ENCODE results near the gene ZNF99.
"Not testable (repeated sequence)": the region's sequence is repeated elsewhere in the genome, so short reads cannot be mapped to it uniquely, and the experiment has no call there.

The ZNF99 gene

GRCh38 chr19:22708983-22709382 lies 75.0 kb downstream of the ZNF99 start:
- Histone ChIP-seq H3K9me3 (ENCODE audit: insufficient read depth, low read depth, low read length) (no peaks in the 10 kb centered on the region), H3K27me3 (ENCODE audit: insufficient read depth, low read length, poor library complexity, severe bottlenecking) (no peaks in the 10 kb centered on the region), H3K79me2 (ENCODE audit: insufficient read depth, low read length) (no peaks in the 10 kb centered on the region), H3K9ac (ENCODE audit: low read depth, low read length, poor library complexity, severe bottlenecking) (no peak overlapping the region), H3K4me3 (ENCODE audit: low read length, poor library complexity, severe bottlenecking) (no peak overlapping the region), H3F3A (ENCODE audit: low read depth) (no peaks in the 10 kb centered on the region), H3K36me3 (ENCODE audit: insufficient read depth, low read length) (no peaks in the 10 kb centered on the region), H4K20me1 (ENCODE audit: insufficient read depth, low read length, poor library complexity, severe bottlenecking) (no peaks in the 10 kb centered on the region), H3K9me2 (replicated peaks; ENCODE audit: low read depth, low read length) (no peaks in the 10 kb centered on the region), H2AFZ (ENCODE audit: low read length) (no peak overlapping the region), H3K4me1 (ENCODE audit: insufficient read depth, low read length, poor library complexity, severe bottlenecking) (no peaks in the 10 kb centered on the region), H3K4me2 (ENCODE audit: low read depth, low read length, poor library complexity, severe bottlenecking) (no peak overlapping the region)
- TF ChIP-seq CTCF (conservative IDR thresholded peaks at IDR 0.05; ENCODE audit: low read length) (no peak), EZH2phosphoT487 (IDR thresholded peaks at IDR 0.05; ENCODE audit: borderline replicate concordance) (no peak)

- H3K9me2 ChIP-seq (replicated peaks; ENCODE audit: low read depth, low read length); H3F3A ChIP-seq (ENCODE audit: low read depth); H4K20me1 ChIP-seq (ENCODE audit: insufficient read depth, low read length, poor library complexity, severe bottlenecking); H3K79me2 ChIP-seq (ENCODE audit: insufficient read depth, low read length); H2AFZ ChIP-seq (ENCODE audit: low read length); H3K9me3 ChIP-seq (ENCODE audit: insufficient read depth, low read depth, low read length); H3K4me1 ChIP-seq (ENCODE audit: insufficient read depth, low read length, poor library complexity, severe bottlenecking); H3K4me3 ChIP-seq (ENCODE audit: low read length, poor library complexity, severe bottlenecking); H3K4me2 ChIP-seq (ENCODE audit: low read depth, low read length, poor library complexity, severe bottlenecking); H3K36me3 ChIP-seq (ENCODE audit: insufficient read depth, low read length); H3K9ac ChIP-seq (ENCODE audit: low read depth, low read length, poor library complexity, severe bottlenecking); H3K27me3 ChIP-seq (ENCODE audit: insufficient read depth, low read length, poor library complexity, severe bottlenecking): not testable (repeated sequence)
Measured at GRCh38 chr19:22703096-22703495, 80.9 kb downstream of the ZNF99 start.

GRCh38 chr19:22702661-22703060 lies 81.3 kb downstream of the ZNF99 start:
- H2AFZ ChIP-seq (ENCODE audit: low read length); H3K27me3 ChIP-seq (ENCODE audit: insufficient read depth, low read length, poor library complexity, severe bottlenecking); H3K4me2 ChIP-seq (ENCODE audit: low read depth, low read length, poor library complexity, severe bottlenecking); H3K79me2 ChIP-seq (ENCODE audit: insufficient read depth, low read length); H3K36me3 ChIP-seq (ENCODE audit: insufficient read depth, low read length); H4K20me1 ChIP-seq (ENCODE audit: insufficient read depth, low read length, poor library complexity, severe bottlenecking); H3K9me3 ChIP-seq (ENCODE audit: insufficient read depth, low read depth, low read length); H3K9me2 ChIP-seq (replicated peaks; ENCODE audit: low read depth, low read length); H3K4me1 ChIP-seq (ENCODE audit: insufficient read depth, low read length, poor library complexity, severe bottlenecking); H3K9ac ChIP-seq (ENCODE audit: low read depth, low read length, poor library complexity, severe bottlenecking); H3F3A ChIP-seq (ENCODE audit: low read depth); H3K4me3 ChIP-seq (ENCODE audit: low read length, poor library complexity, severe bottlenecking): not testable (repeated sequence)
